H1 (cell line): ENCODE data around the gene GNB1. TPM values are rescaled to one million over a fixed set of nuclear protein-coding genes. Genes with fewer than 3 reads are reported as not detected.
"Not testable (repeated sequence)": the region's sequence is repeated elsewhere in the genome, so short reads cannot be mapped to it uniquely, and the experiment has no call there.

ENCODE experiments used
- CTCF ChIA-PET: fragments of 300-600 bp; sonication (Branson Sonifier 250); formaldehyde crosslinking; loops from one replicate; lab custom pipeline; 2021; ENCODE audit not compliant: partially characterized antibody; lab: Charles Lee
- POLR2A ChIA-PET: fragments of 300-600 bp; sonication (Branson Sonifier 250); formaldehyde crosslinking; loops from one replicate; lab custom pipeline; 2021; ENCODE audit warnings: inconsistent platforms; ENCODE audit not compliant: partially characterized antibody; lab: Charles Lee
- DNase-seq, 2 experiments: peaks; one replicate each; pipeline versions ENCODE4 v3.0.0 to v3.0.0-alpha.2; 2010 to 2022; ENCODE audit warnings: low spot score in 2 of 2, low read depth in 1 of 2, mixed read lengths in 1 of 2
- FAIRE-seq: peaks from 2 replicates; lab custom pipeline; 2011; peaks lifted over from hg19 to GRCh38; lab: Jason Lieb, UNC
- H2AFZ ChIP-seq: 2 replicates; pipeline ENCODE4 v1.8.1; 2012; ENCODE audit warnings: low read length, inconsistent platforms
- H2AK5ac ChIP-seq: 2 replicates; pipeline ENCODE4 v1.6.1; 2013; ENCODE audit warnings: low read depth, low read length
- H2BK120ac ChIP-seq: replicated peaks from 2 replicates; pipeline ENCODE3; 2013; ENCODE audit warnings: low read depth, low read length, inconsistent platforms
- H2BK12ac ChIP-seq: 2 replicates; pipeline ENCODE4 v1.6.1; 2013; ENCODE audit warnings: low read depth, low read length
- H2BK15ac ChIP-seq: 2 replicates; pipeline ENCODE4 v1.6.1; 2013; ENCODE audit warnings: low read length
- H2BK20ac ChIP-seq: 2 replicates; pipeline ENCODE4 v1.6.1; 2013; ENCODE audit warnings: low read length
- H2BK5ac ChIP-seq: 2 replicates; pipeline ENCODE4 v1.6.1; 2013; ENCODE audit warnings: low read depth, low read length
- H3K14ac ChIP-seq: 2 replicates; pipeline ENCODE4 v1.6.1; 2013; ENCODE audit warnings: inconsistent platforms; ENCODE audit not compliant: insufficient read length
- H3K18ac ChIP-seq: 2 replicates; pipeline ENCODE4 v1.6.1; 2013; ENCODE audit warnings: low read length; ENCODE audit errors: extremely low read depth
- H3K23ac ChIP-seq: 2 replicates; pipeline ENCODE4 v1.6.1; 2013; ENCODE audit warnings: inconsistent platforms; ENCODE audit not compliant: insufficient read length
- H3K23me2 ChIP-seq: 2 replicates; pipeline ENCODE4 v1.6.1; 2013; ENCODE audit warnings: low read depth, low read length
- H3K27ac ChIP-seq: 2 replicates; pipeline ENCODE4 v1.6.1; 2011; ENCODE audit warnings: low read depth, low read length, inconsistent platforms
- H3K27me3 ChIP-seq, 4 experiments: replicated peaks in 1 of 4; 1 replicate in 1 of 4; 2 replicates in 3 of 4; pipeline versions ENCODE4 v1.6.1 to v1.8.1; 2011 to 2013; ENCODE audit warnings: low read length in 3 of 4, mild to moderate bottlenecking in 3 of 4, inconsistent platforms in 2 of 4, mixed read lengths in 2 of 4, moderate library complexity in 1 of 4; ENCODE audit not compliant: control insufficient read depth in 3 of 4, insufficient read depth in 3 of 4; ENCODE audit errors: extremely low read depth in 1 of 4
- H3K36me3 ChIP-seq, 4 experiments: 2 replicates each; pipeline versions ENCODE4 v1.6.1 to v1.8.1; 2011 to 2013; ENCODE audit warnings: mild to moderate bottlenecking in 4 of 4, low read length in 3 of 4, moderate library complexity in 2 of 4, control low read depth in 1 of 4, inconsistent platforms in 1 of 4; ENCODE audit not compliant: insufficient read depth in 4 of 4, control insufficient read depth in 2 of 4
- H3K4ac ChIP-seq: replicated peaks from 2 replicates; pipeline ENCODE3; 2013; ENCODE audit warnings: low read length, low read depth, mixed read lengths, inconsistent platforms; ENCODE audit not compliant: insufficient read length
- H3K4me1 ChIP-seq, 4 experiments: replicated peaks in 1 of 4; 1 replicate in 1 of 4; 2 replicates in 3 of 4; pipeline versions ENCODE4 v1.6.1 to v1.8.1; 2011 to 2013; ENCODE audit warnings: low read length in 3 of 4, inconsistent platforms in 2 of 4, mixed read lengths in 1 of 4; ENCODE audit not compliant: insufficient read depth in 4 of 4, control insufficient read depth in 3 of 4
- H3K4me2 ChIP-seq, 2 experiments: 2 replicates each; pipeline versions ENCODE4 v1.6.1 to v1.8.1; 2011 to 2013; ENCODE audit warnings: low read depth in 2 of 2, low read length in 2 of 2, control low read depth in 1 of 2, inconsistent platforms in 1 of 2, mild to moderate bottlenecking in 1 of 2; ENCODE audit not compliant: insufficient read depth in 1 of 2
- H3K4me3 ChIP-seq, 4 experiments: fragments of 200-600, 300-600 bp in 1 of 4; sonication (generic), shearing (Covaris generic), sonication (Bioruptor Twin) in 1 of 4; 2 replicates each; pipeline versions ENCODE4 v1.5.1 to v1.8.1; 2011 to 2016; ENCODE audit warnings: low read length in 4 of 4, low read depth in 3 of 4, control low read depth in 2 of 4, inconsistent platforms in 2 of 4, mild to moderate bottlenecking in 2 of 4, mixed read lengths in 1 of 4, moderate library complexity in 1 of 4; ENCODE audit not compliant: insufficient read depth in 2 of 4; ENCODE audit errors: extremely low read depth in 1 of 4
- H3K56ac ChIP-seq: replicated peaks from 2 replicates; pipeline ENCODE3; 2013; ENCODE audit warnings: low read depth, mild to moderate bottlenecking, mixed read lengths, low read length, inconsistent platforms; ENCODE audit not compliant: insufficient read length
- H3K79me1 ChIP-seq: 2 replicates; pipeline ENCODE4 v1.6.1; 2013; ENCODE audit warnings: low read depth, low read length, control low read depth
- H3K79me2 ChIP-seq, 2 experiments: 2 replicates each; pipeline versions ENCODE4 v1.6.1 to v1.8.1; 2012 to 2013; ENCODE audit warnings: low read length in 2 of 2, mild to moderate bottlenecking in 2 of 2, inconsistent platforms in 1 of 2; ENCODE audit not compliant: insufficient read depth in 2 of 2, control insufficient read depth in 1 of 2
- H3K9ac ChIP-seq, 4 experiments: replicated peaks in 1 of 4; 1 replicate in 1 of 4; 2 replicates in 3 of 4; pipeline versions ENCODE4 v1.6.1 to v1.8.1; 2011 to 2013; ENCODE audit warnings: low read depth in 3 of 4, low read length in 3 of 4, control low read depth in 2 of 4, mild to moderate bottlenecking in 2 of 4, moderate library complexity in 2 of 4, inconsistent platforms in 1 of 4; ENCODE audit errors: extremely low read depth in 1 of 4
- H3K9me3 ChIP-seq, 2 experiments: 2 replicates each; pipeline versions ENCODE4 v1.6.1 to v1.8.1; 2012 to 2013; ENCODE audit warnings: mild to moderate bottlenecking in 2 of 2, moderate library complexity in 2 of 2, control low read depth in 1 of 2, inconsistent platforms in 1 of 2, low read depth in 1 of 2, low read length in 1 of 2, mixed read lengths in 1 of 2; ENCODE audit not compliant: insufficient read depth in 2 of 2
- H4K20me1 ChIP-seq, 2 experiments: replicated peaks in 1 of 2; 2 replicates each; pipeline versions ENCODE3 to v1.8.1; 2011 to 2013; ENCODE audit warnings: inconsistent platforms in 2 of 2, low read length in 2 of 2, mild to moderate bottlenecking in 1 of 2; ENCODE audit not compliant: insufficient read depth in 2 of 2, control insufficient read depth in 1 of 2
- H4K5ac ChIP-seq: 2 replicates; pipeline ENCODE4 v1.6.1; 2013; ENCODE audit warnings: low read length, low read depth, mixed read lengths, inconsistent platforms; ENCODE audit not compliant: insufficient read length
- H4K8ac ChIP-seq: 2 replicates; pipeline ENCODE4 v1.8.0; 2013; ENCODE audit warnings: mild to moderate bottlenecking, moderate library complexity, low read length, inconsistent platforms; ENCODE audit not compliant: insufficient read depth; ENCODE audit errors: extremely low read depth
- H4K91ac ChIP-seq: replicated peaks from 2 replicates; pipeline ENCODE3; 2013; ENCODE audit warnings: low read length, mixed read lengths, inconsistent platforms; ENCODE audit not compliant: insufficient read length
- WGBS, 2 experiments: shearing (Covaris generic) in 1 of 2; methylation state at CpG; one replicate each; pipeline versions ENCODE4 v1.1.6 to v1.1.7; 2013 to 2015; ENCODE audit warnings: low lambda C conversion rate in 2 of 2, mixed read lengths in 2 of 2, inconsistent platforms in 1 of 2, low coverage in 1 of 2, missing lambda C conversion rate in 1 of 2; ENCODE audit not compliant: insufficient replicate concordance in 2 of 2, insufficient coverage in 1 of 2, insufficient read length in 1 of 2; ENCODE audit errors: extremely low coverage in 1 of 2, missing lambda C conversion rate in 1 of 2; 5-methylcytosine and 5-hydroxymethylcytosine counted together
- polyA plus RNA-seq, 7 experiments: library from polyadenylated mRNA; depleted of rRNA in 3 of 7; stranded (reverse) in 5 of 7; unstranded in 2 of 7; fragments of >200 nt in 5 of 7; fragments of 200-250 nt in 2 of 7; gene quantifications; 1 replicate in 5 of 7; 2 replicates in 1 of 7; 4 replicates in 1 of 7; pipeline versions ENCODE4 v1.2.1 to v1.2.3, GENCODE V29; 2011 to 2013; ENCODE audit warnings: missing spikeins in 2 of 7, mixed read lengths in 2 of 7
- total RNA-seq: library from RNA; stranded (reverse); fragmentation: NEBNext Ultra II Directional; extraction: Animal tissue kit (Norgen Biotek cat#: 25700); gene quantifications from 2 replicates; pipeline ENCODE4 v1.2.1, GENCODE V29; 2021

The GNB1 gene
- total and polyA plus RNA-seq, 2 of the 8 experiments (the other 6 are each of a cell fraction or from before 2014, with no cell fraction given), result 343 to 382 TPM

- not testable (repeated sequence) for H3K27ac ChIP-seq, H3K27me3 ChIP-seq, FAIRE-seq, H2BK12ac ChIP-seq, H3K4me1 ChIP-seq, H3K4me3 ChIP-seq, H4K8ac ChIP-seq, H4K5ac ChIP-seq, H3K4ac ChIP-seq, H2AFZ ChIP-seq, H4K91ac ChIP-seq, H2BK15ac ChIP-seq, H2BK5ac ChIP-seq, H3K36me3 ChIP-seq, H3K9ac ChIP-seq, DNase-seq, H3K23me2 ChIP-seq, H3K9me3 ChIP-seq, H2BK120ac ChIP-seq, H3K56ac ChIP-seq, H3K4me2 ChIP-seq, H3K18ac ChIP-seq, H3K23ac ChIP-seq, H2BK20ac ChIP-seq, H2AK5ac ChIP-seq, H3K14ac ChIP-seq
- CTCF ChIA-PET, result interaction anchor here (1.3 to 1.7 kb wide), 4 partner anchors 27 to 76 kb away, joined by 3 to 6 read pairs (median 4); no protein-coding TSS in a partner anchor
- WGBS, 2 experiments, result 100% methylated on average over 6 of the region's 6 CpGs; no CpG with 5 or more reads in 1 of the 2 experiments
- Histone ChIP-seq H3K79me2 (peaks cover 34 to 98% of the 10 kb centered on the region in 2 experiments), H4K20me1 (peaks cover 23 to 35% of the 10 kb centered on the region in 2 experiments), H3K79me1 (peaks cover 15% of the 10 kb centered on the region)
- POLR2A ChIA-PET, result interaction anchor here (1.3 kb wide), 1 partner anchor 79 kb away, joined by 3 read pairs; no protein-coding TSS in a partner anchor
These were observed 34.7 kb downstream of the GNB1 start for GRCh38 chr1:1856161-1856560.
